ENCODE measurements around the gene NEFH. TPM values are rescaled to one million over a fixed set of nuclear protein-coding genes. Genes with fewer than 3 reads are reported as not detected.
"Not testable (repeated sequence)": the region's sequence is repeated elsewhere in the genome, so short reads cannot be mapped to it uniquely, and the experiment has no call there.

NEFH gene, protein sequence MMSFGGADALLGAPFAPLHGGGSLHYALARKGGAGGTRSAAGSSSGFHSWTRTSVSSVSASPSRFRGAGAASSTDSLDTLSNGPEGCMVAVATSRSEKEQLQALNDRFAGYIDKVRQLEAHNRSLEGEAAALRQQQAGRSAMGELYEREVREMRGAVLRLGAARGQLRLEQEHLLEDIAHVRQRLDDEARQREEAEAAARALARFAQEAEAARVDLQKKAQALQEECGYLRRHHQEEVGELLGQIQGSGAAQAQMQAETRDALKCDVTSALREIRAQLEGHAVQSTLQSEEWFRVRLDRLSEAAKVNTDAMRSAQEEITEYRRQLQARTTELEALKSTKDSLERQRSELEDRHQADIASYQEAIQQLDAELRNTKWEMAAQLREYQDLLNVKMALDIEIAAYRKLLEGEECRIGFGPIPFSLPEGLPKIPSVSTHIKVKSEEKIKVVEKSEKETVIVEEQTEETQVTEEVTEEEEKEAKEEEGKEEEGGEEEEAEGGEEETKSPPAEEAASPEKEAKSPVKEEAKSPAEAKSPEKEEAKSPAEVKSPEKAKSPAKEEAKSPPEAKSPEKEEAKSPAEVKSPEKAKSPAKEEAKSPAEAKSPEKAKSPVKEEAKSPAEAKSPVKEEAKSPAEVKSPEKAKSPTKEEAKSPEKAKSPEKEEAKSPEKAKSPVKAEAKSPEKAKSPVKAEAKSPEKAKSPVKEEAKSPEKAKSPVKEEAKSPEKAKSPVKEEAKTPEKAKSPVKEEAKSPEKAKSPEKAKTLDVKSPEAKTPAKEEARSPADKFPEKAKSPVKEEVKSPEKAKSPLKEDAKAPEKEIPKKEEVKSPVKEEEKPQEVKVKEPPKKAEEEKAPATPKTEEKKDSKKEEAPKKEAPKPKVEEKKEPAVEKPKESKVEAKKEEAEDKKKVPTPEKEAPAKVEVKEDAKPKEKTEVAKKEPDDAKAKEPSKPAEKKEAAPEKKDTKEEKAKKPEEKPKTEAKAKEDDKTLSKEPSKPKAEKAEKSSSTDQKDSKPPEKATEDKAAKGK
- total RNA-seq (0.58 TPM), polyA plus RNA-seq (ENCODE audit: insufficient read depth in 1 of 8, insufficient read length in 8 of 8, low replicate concordance in 1 of 8) (1 to 10 TPM in 7 of 8 donors, under 1 TPM in 1; 0.14 to 5.1 (median 3.2) TPM)
- long read RNA-seq, donor 1, partial matches to known transcripts = 0 of 1 reads
- long read RNA-seq, donor 1, other reads (novel, unspliced or antisense) = 0 of 1 reads
- long read RNA-seq, donor 2 = 0 reads
- long read RNA-seq, donor 3, partial matches to known transcripts = 0 of 2 reads
- long read RNA-seq, donor 3, other reads (novel, unspliced or antisense) = 0 of 2 reads
- long read RNA-seq, donor 4, partial matches to known transcripts = 0 of 2 reads
- long read RNA-seq, donor 4, other reads (novel, unspliced or antisense) = 0 of 2 reads
- long read RNA-seq, donor 5, partial matches to known transcripts = 0 of 4 reads
- long read RNA-seq, donor 5, other reads (novel, unspliced or antisense) = 0 of 4 reads
- long read RNA-seq, donor 6, partial matches to known transcripts = 0 of 2 reads
- long read RNA-seq, donor 6, other reads (novel, unspliced or antisense) = 0 of 2 reads
- long read RNA-seq, donor 7, partial matches to known transcripts = 0 of 2 reads
- long read RNA-seq, donor 7, other reads (novel, unspliced or antisense) = 0 of 2 reads
- long read RNA-seq, donor 8, partial matches to known transcripts = 0 of 2 reads
- long read RNA-seq, donor 8, other reads (novel, unspliced or antisense) = 0 of 2 reads
- long read RNA-seq, donor 9, partial matches to known transcripts = 0 of 1 reads
- long read RNA-seq, donor 9, other reads (novel, unspliced or antisense) = 0 of 1 reads
- long read RNA-seq, donor 10, partial matches to known transcripts = 0 of 3 reads
- long read RNA-seq, donor 10, other reads (novel, unspliced or antisense) = 0 of 3 reads
- long read RNA-seq, donor 11, partial matches to known transcripts = 0 of 2 reads
- long read RNA-seq, donor 11, other reads (novel, unspliced or antisense) = 0 of 2 reads

- no peak within 1 kb of the TSS for H3K27ac ChIP-seq (ENCODE audit: low read length)
- peaks cover 17% of the 10 kb centered on the region for H3K4me1 ChIP-seq (ENCODE audit: control insufficient read depth, insufficient read depth, low read length)
- DNase-seq = no peak
- no peaks in the 10 kb centered on the region for H3K9me3 ChIP-seq (replicated peaks; ENCODE audit: control insufficient read depth, low read depth, low read length)
- peaks cover 64% of the 10 kb centered on the region for H3K27me3 ChIP-seq (ENCODE audit: control insufficient read depth, insufficient read depth, low read length)
- 3% methylated on average over 47 of the region's 48 CpGs for WGBS (ENCODE audit: insufficient coverage)
- peak within 1 kb of the TSS; percentile 19 for H3K4me3 ChIP-seq (ENCODE audit: low read length)
- no peaks in the 10 kb centered on the region for H3K36me3 ChIP-seq (ENCODE audit: control insufficient read depth, insufficient read depth, low read length)
These were observed at the start of gene NEFH for GRCh38 chr22:29479417-29480261. NEFH (plus strand) TSS chr22:29480218; CDS start chr22:29480263, 45 bp downstream.

DNA sequence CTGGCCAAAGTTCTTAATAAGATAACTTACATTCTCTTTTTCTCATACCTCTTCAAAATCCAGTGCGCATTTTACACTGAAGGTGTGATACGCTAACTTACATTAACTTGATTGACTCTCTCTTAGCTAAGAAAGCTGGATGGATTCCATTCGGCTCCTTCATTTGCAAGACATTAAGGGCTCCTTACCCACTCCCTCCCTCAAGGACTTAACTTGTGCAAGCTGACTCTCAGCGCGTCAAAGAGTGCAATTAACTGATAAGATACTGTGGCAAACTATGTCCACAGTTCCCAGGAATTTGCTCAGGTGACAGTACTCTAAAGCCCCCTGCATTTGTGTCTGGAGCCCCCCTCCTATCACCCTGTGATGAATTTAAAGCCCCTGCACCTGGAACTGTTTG, 48.0 kb upstream of the NEFH start:
- Histone ChIP-seq H3K4me1 (ENCODE audit: control insufficient read depth, insufficient read depth, low read length) (no peaks in the 10 kb centered on the region), H3K4me3 (ENCODE audit: low read length) (no peak overlapping the region), H3K27ac (ENCODE audit: low read length) (no peak overlapping the region), H3K9me3 (replicated peaks; ENCODE audit: control insufficient read depth, low read depth, low read length) (no peaks in the 10 kb centered on the region), H3K36me3 (ENCODE audit: control insufficient read depth, insufficient read depth, low read length) (no peaks in the 10 kb centered on the region), H3K27me3 (ENCODE audit: control insufficient read depth, insufficient read depth, low read length) (peaks cover 16% of the 10 kb centered on the region)
- 55% methylated on average over 4 of the region's 5 CpGs for WGBS (ENCODE audit: insufficient coverage)
- no peak for DNase-seq

DNA sequence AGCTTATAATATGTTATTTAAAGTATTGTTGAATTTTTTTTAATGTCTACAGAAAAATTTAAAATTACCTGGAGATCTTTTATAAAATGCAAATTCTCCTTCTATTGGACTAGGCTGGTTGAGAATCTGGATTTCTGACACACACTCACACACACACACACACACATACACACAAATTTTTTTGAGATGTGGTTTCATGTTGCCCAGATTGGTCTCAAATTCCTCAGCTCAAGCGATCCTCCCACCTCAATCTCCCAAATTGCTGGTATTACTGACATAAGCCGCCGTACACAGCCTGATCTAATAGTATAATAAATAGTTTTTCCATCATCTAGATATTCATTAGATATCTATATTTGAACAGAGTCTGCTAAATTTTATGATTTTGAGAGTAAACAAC, 46.2 kb upstream of the NEFH start:
- H3K27me3 ChIP-seq (ENCODE audit: control insufficient read depth, insufficient read depth, low read length) = peaks cover 16% of the 10 kb centered on the region
- WGBS (ENCODE audit: insufficient coverage) = no CpG with 5 or more reads among the region's 3 CpGs
- H3K36me3 ChIP-seq (ENCODE audit: control insufficient read depth, insufficient read depth, low read length) = no peaks in the 10 kb centered on the region

GRCh38 chr22:29434288-29434687, 45.7 kb upstream of the NEFH start:
- DNase-seq = no peak
- Histone ChIP-seq H3K4me3 (ENCODE audit: low read length) (no peak overlapping the region), H3K36me3 (ENCODE audit: control insufficient read depth, insufficient read depth, low read length) (no peaks in the 10 kb centered on the region), H3K4me1 (ENCODE audit: control insufficient read depth, insufficient read depth, low read length) (no peaks in the 10 kb centered on the region), H3K9me3 (replicated peaks; ENCODE audit: control insufficient read depth, low read depth, low read length) (no peaks in the 10 kb centered on the region), H3K27me3 (ENCODE audit: control insufficient read depth, insufficient read depth, low read length) (peaks cover 12% of the 10 kb centered on the region), H3K27ac (ENCODE audit: low read length) (no peak overlapping the region)
- WGBS (ENCODE audit: insufficient coverage) = 84% methylated on average over 6 of the region's 7 CpGs

More for the DNA sequence above, 46.2 kb upstream of the NEFH start:
- H3K4me3 ChIP-seq (ENCODE audit: low read length) = no peak overlapping the region
- no peaks in the 10 kb centered on the region for H3K9me3 ChIP-seq (replicated peaks; ENCODE audit: control insufficient read depth, low read depth, low read length)
- no peak for DNase-seq
- H3K27ac ChIP-seq (ENCODE audit: low read length) = no peak overlapping the region
- H3K4me1 ChIP-seq (ENCODE audit: control insufficient read depth, insufficient read depth, low read length) = no peaks in the 10 kb centered on the region

DNA sequence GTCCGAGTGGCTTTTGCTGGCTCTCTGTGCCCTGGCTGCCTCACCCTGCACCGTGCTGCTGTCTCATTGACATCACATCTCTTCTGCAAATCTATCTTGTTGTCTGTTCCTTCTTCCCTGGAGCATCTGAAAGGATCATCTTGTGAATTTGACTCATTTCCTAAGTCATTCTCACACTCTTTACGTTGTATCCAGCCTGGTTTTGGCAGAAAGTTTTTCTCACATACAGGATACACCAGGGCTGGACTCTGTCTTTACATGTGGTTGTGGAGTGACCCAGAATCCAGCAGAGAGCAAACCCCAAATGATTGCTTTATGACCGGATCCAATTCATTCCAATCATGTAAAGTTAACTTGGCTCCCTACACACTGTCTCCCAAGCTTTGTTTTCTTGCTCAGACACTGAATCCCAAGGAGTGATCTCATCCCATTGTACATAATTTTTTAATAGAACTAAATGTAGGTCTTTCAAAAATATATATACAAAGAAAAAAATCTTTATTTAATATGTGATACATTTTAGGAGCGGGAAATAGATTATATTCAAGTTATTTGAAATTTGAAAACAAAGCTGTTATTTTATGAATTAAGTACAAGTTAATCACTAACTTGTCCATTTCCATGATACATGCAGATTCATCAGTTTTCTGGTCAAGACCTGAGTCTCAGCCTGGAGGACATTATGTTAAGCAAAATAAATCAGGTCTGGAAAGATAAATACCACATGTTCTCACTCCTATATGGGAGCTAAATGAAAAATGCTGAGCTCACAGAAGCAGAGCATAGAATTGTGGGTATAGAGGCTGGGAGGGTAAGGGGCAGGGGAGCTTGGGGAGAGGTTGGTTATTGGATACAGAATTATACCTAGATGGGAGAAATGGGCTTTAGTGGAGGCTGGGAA, 44.5 kb upstream of the NEFH start:
- no peak overlapping the region for H3K27ac ChIP-seq (ENCODE audit: low read length)
- WGBS (ENCODE audit: insufficient coverage) = 29% methylated on average over 2 of the region's 5 CpGs
- DNase-seq = peak; percentile 79
- H3K27me3 ChIP-seq (ENCODE audit: control insufficient read depth, insufficient read depth, low read length) = peaks cover 10% of the 10 kb centered on the region
- H3K9me3 ChIP-seq (replicated peaks; ENCODE audit: control insufficient read depth, low read depth, low read length) = no peaks in the 10 kb centered on the region
- no peaks in the 10 kb centered on the region for H3K4me1 ChIP-seq (ENCODE audit: control insufficient read depth, insufficient read depth, low read length)
- H3K36me3 ChIP-seq (ENCODE audit: control insufficient read depth, insufficient read depth, low read length) = no peaks in the 10 kb centered on the region
- H3K4me3 ChIP-seq (ENCODE audit: low read length) = no peak overlapping the region

- not testable (repeated sequence) for H3K27me3 ChIP-seq (ENCODE audit: control insufficient read depth, insufficient read depth, low read length); H3K36me3 ChIP-seq (ENCODE audit: control insufficient read depth, insufficient read depth, low read length); H3K4me1 ChIP-seq (ENCODE audit: control insufficient read depth, insufficient read depth, low read length); H3K27ac ChIP-seq (ENCODE audit: low read length); H3K4me3 ChIP-seq (ENCODE audit: low read length); DNase-seq; H3K9me3 ChIP-seq (replicated peaks; ENCODE audit: control insufficient read depth, low read depth, low read length)
- WGBS (ENCODE audit: insufficient coverage) = 100% methylated on average over 1 of the region's 10 CpGs
These were observed 41.7 kb upstream of the NEFH start, which contains the start of gene RFPL1 for GRCh38 chr22:29438283-29438682. RFPL1 (plus strand) TSS chr22:29438583.

- H3K27me3 ChIP-seq (ENCODE audit: control insufficient read depth, insufficient read depth, low read length) = peaks cover 2% of the 10 kb centered on the region
- H3K9me3 ChIP-seq (replicated peaks; ENCODE audit: control insufficient read depth, low read depth, low read length) = no peaks in the 10 kb centered on the region
- no peak overlapping the region for H3K4me3 ChIP-seq (ENCODE audit: low read length)
- no peaks in the 10 kb centered on the region for H3K4me1 ChIP-seq (ENCODE audit: control insufficient read depth, insufficient read depth, low read length)
- H3K27ac ChIP-seq (ENCODE audit: low read length) = no peak overlapping the region
- DNase-seq = no peak
- no peaks in the 10 kb centered on the region for H3K36me3 ChIP-seq (ENCODE audit: control insufficient read depth, insufficient read depth, low read length)
- no CpG with 5 or more reads among the region's 1 CpG for WGBS (ENCODE audit: insufficient coverage)
These were observed 37.0 kb upstream of the NEFH start for GRCh38 chr22:29442976-29443375.

DNA sequence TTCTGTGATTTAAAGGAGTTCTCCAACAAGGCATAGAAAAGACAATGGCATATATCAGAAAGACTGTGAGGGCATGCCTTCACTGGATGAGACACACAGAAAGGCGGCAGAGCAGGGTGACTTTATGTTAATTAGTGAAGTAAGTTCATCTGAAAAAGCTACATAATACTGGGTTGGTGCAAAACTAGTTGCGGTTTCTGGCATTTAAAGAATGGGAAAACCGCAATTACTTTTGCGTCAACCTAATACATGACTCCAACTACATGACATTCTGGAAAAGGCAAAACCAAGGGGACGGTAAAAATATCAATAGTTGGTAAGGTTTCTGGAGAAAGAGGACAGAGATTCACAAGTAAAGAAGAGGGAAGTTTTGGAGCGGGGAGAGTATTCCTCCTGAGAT, 36.6 kb upstream of the NEFH start:
- Histone ChIP-seq H3K9me3 (replicated peaks; ENCODE audit: control insufficient read depth, low read depth, low read length) (no peaks in the 10 kb centered on the region), H3K27me3 (ENCODE audit: control insufficient read depth, insufficient read depth, low read length) (peaks cover 2% of the 10 kb centered on the region), H3K27ac (ENCODE audit: low read length) (no peak overlapping the region), H3K4me1 (ENCODE audit: control insufficient read depth, insufficient read depth, low read length) (no peaks in the 10 kb centered on the region), H3K36me3 (ENCODE audit: control insufficient read depth, insufficient read depth, low read length) (no peaks in the 10 kb centered on the region), H3K4me3 (ENCODE audit: low read length) (no peak overlapping the region)
- no CpG with 5 or more reads among the region's 6 CpGs for WGBS (ENCODE audit: insufficient coverage)
- no peak for DNase-seq
